Stimulated activated CD4-positive, alpha-beta T cell treated with anti-CD3 and anti-CD28 coated beads, Interleukin-1b, Interleukin-23, amount 100 ng/mL, for 24 hours (primary cell): ENCODE results near the gene ARVCF.

ENCODE experiments used
- DNase-seq, 4 experiments: peaks; one replicate each; pipeline ENCODE4 v3.0.0-alpha.2; 2020; ENCODE audit warnings: low read depth in 4 of 4, low spot score in 1 of 4

ARVCF gene, protein sequence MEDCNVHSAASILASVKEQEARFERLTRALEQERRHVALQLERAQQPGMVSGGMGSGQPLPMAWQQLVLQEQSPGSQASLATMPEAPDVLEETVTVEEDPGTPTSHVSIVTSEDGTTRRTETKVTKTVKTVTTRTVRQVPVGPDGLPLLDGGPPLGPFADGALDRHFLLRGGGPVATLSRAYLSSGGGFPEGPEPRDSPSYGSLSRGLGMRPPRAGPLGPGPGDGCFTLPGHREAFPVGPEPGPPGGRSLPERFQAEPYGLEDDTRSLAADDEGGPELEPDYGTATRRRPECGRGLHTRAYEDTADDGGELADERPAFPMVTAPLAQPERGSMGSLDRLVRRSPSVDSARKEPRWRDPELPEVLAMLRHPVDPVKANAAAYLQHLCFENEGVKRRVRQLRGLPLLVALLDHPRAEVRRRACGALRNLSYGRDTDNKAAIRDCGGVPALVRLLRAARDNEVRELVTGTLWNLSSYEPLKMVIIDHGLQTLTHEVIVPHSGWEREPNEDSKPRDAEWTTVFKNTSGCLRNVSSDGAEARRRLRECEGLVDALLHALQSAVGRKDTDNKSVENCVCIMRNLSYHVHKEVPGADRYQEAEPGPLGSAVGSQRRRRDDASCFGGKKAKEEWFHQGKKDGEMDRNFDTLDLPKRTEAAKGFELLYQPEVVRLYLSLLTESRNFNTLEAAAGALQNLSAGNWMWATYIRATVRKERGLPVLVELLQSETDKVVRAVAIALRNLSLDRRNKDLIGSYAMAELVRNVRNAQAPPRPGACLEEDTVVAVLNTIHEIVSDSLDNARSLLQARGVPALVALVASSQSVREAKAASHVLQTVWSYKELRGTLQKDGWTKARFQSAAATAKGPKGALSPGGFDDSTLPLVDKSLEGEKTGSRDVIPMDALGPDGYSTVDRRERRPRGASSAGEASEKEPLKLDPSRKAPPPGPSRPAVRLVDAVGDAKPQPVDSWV

DNA sequence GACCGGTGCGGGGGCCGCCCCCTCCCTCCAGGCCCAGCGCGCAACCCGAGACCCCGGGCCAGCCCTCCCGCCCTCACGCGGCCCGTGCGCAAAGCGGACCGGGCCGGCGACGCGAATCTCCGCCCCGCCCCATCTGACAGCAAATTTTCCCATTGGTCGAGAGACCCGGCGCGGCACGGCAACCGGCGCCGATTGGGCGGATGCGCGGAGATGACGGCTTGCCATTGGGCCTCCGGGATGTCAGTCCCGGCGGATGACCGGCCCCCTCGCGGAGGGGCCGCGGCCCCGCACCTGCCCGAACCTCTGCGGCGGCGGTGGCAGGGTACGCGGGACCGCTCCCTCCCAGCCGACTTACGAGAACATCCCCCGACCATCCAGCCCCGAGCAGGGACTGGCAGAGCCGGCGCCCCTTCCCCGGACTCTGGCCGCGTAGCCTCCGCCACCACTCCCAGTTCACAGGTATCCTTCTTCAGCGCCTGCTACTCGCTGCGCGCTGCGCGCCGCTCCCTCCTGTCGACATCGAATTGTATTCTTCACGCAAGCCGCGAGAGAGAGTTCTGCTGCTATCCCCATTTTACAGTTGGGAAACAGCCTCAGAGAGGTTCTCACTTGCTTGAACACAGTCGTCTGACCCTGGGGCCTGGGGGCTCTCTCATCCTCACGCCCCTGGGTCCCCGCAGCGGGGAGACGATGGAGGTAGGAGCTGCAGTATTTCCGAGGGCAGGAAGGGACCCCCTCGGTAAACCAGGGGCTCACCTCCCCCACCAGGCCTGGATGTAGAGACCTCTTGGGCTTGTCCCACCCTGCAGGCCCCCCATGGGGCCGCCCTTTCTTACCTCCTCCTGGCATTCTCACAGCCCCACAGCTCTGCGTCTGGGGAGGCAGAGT lies at the start of gene ARVCF:
TSS of gene ARVCF (minus strand) at position 90 of the 888 bp plus-strand sequence. CDS start 26,029 bp downstream, outside the sequence.
- DNase-seq, result peak; percentile 82 to 88 (median 86)

DNA sequence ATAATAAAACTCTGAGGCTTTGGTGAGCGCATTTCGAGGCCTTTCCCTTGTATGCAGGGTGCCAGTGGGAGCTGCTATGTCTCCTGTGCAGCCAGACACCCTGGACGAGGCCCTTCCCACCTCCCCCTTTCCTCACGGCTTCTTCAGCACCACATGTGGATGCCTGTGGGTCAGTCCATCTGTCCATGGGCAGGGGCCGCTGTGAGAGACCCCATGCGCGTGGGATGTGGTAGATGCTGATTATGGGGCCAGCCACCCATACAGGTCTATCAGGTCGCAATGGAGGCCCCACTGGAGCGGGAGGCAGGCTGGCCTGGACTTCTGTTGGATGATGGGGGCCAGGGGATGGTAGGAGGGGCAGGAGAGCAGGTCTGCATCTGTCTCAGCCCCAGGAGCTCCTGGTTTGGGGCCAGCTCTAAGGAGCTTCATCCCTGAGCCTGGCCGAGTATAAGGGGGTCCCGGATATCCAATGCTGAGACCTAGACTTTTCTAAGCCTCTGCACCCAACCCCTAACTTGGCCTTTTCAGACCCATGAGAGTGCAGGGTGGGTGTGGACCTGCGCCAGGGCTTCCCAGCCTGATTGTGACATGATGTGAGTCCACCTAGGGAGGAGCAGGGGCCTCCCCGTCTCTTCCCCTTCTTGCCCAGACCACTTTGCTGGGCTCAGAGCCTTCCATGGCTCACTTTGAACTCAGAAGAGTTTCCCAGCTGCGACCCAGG lies 49.4 kb upstream of the ARVCF start:
- DNase-seq, result no peak

DNA sequence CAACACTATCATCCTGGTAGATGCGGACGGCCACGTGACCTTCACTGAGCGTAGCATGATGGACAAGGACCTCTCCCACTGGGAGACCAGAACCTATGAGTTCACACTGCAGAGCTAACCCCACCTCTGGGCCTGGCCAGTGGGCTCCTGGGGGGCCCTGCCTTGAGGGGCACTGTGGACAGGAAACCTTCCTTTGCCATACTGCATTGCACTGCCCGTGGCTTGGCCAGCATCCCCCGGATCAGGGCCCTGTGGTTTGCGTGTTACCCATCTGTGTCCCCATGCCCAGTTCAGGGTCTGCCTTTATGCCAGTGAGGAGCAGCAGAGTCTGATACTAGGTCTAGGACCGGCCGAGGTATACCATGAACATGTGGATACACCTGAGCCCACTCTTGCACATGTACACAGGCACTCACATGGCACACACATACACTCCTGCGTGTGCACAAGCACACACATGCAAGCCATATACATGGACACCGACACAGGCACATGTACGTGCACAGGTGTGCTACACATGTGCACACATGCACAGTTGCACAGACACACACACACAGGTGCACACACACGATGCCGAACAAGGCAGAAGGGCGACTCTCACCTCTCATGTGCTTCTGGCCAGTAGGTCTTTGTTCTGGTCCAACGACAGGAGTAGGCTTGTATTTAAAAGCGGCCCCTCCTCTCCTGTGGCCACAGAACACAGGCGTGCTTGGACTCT lies 48.1 kb upstream of the ARVCF start:
- DNase-seq, result no peak

DNA sequence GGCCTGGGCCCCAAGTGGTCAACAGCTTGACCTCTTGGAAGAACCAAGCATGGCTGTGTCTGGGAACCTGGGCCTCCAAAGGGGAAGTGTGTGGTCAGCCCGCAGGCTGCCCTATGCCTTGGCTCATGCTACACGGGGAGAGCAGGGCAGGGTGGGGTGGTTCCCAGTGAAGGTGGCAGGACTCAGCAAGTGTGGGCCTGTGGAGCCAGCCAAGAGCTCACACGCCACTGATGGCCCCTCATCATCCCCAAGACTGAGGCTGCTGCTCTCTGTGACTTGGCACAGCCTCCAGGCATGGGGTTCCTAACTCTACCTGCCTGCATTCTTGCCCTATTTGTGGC lies 47.5 kb upstream of the ARVCF start:
- no peak for DNase-seq

DNA sequence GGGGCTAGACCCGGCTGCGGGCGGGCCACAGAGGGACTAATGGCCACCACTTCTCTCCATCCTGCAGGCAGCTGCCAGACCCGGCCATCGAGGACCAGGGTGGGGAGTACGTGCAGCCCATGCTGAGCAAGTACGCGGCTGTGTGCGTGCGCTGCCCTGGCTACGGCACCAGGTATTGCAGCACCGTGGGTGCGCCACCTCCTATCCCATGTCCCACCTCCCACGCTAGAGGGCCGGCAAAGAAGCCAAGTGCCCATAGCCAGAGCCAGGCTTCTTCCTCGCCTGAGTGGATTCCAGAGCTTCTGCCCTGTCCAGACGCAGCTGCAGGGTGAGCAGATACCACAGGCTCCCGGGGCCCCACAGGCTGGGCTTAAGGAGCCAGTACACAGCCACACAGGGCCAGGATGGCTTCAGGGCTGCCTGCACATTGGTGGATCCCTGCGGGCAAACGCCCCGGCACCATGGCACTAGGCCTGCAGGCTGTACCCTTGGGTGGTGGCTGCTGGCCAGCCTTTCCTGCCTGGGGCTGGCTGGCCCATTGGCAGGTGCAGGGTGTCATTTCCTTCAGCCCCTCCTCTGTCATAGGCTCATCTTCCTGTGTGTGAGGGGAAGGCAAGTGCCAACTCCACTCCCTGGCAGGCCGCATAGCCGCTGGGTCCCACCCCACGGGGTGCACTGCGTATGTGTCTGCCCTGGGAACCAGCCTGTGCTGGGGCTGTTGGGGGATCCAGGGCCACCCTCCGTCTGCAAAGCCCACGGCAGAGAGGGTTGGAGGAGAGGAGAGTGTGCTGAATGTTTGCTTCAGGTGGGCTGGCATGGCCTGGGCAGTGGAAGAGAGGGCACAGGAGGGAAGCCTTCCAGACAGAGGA lies 46.9 kb upstream of the ARVCF start:
- no peak for DNase-seq

DNA sequence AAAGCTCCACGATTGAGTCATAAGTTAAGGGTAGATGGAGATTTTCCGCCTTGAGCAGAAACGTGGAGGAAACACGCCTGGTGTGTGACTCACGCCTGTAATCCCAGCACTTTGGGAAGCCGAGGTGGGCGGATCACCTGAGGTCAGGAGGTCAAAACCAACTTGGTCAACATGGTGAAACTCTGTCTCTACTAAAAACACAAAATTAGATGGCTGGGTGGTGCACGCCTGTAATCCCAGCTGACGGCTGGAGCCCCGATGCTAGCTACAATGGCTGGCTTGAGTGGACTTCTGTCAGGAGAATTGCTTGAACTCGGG lies 46.1 kb upstream of the ARVCF start:
- DNase-seq, result no peak

DNA sequence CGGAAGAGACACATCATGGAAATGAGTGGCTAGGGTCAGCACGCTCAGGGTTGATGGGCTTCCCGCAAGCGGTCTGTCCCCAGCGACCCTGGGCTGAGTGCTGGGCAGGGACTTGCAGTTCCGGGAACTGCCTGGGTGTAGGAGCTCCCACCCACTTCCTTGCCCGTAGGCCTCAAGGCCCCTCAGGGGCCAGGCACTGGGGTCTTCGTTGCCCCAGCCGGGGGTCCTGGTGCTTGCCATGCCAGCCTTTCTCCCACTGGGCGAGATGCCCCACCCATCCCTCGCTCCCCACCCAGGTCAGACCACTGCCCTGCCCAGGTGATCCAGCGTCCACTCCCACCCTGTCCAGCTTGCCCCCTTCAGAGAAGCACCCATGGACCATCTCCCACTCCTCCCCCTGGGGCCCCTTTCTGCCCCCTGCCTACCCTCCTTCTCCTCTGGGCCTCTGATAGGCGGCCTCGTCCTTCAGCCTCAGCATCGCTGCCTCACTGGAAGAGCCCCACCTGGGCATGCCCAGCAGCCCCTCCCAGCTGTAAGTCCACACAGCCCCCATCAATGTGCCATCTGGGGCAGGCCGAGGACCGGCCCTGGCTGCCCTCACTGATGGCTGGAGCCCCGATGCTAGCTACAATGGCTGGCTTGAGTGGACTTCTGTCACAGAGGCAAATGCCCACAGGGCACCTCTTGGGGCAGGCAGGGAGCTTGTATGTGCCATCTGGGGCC lies 45.6 kb upstream of the ARVCF start:
- DNase-seq, result no peak

DNA sequence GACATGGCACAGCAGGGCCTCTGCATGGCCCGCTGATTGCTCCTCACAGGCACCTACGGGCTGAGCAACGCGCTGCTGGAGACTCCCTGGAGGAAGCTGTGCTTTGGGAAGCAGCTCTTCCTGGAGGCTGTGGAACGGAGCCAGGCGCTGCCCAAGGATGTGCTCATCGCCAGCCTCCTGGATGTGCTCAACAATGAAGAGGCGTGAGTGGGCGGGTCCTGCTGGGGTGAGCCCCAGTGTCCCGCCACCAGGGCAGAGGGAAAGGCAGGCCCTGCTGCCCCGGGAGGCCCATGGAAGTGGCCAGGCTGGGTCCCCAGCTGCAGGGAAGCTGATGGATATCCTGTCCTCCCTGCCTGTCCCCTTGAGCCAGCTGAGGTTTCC lies 44.8 kb upstream of the ARVCF start:
- DNase-seq, result no peak

DNA sequence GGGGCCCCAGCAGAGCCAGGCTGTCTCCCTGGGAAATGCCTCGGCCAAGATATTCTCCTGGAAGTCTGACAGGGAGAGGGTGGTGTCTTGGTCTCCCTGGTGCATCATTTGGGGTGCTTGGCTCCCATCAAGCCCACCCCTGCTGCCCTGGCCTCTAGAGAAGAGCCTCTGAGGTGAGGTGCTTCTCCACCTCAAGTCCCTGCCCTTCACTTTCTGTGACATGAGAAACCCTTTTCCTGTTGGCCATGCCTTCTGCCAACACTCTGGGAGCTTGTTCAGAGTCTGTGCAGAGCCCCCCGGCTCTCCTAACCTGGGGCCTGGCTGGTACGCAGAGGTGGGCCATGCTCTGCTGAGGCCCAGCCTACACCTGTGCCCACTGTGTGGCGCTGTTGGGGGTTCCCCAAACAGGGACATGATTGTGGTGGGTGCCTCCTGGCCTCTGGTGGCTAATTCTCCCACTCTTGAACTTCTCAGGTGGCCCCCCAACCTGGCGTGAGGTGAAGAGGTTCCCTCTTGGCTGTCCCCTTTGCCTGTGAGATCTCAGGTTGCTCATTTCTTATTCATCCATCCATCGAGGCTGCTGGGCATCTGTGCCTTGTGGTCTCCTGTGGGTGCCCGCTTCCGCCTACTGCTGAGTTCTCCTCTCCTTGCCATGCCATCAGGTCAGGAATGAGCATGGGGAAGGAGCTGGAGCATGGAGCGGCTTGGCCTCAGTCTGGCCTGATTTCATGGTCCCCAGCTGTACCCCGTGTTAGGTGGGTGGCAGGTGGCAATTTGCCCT lies 44.3 kb upstream of the ARVCF start:
- DNase-seq, result no peak

DNA sequence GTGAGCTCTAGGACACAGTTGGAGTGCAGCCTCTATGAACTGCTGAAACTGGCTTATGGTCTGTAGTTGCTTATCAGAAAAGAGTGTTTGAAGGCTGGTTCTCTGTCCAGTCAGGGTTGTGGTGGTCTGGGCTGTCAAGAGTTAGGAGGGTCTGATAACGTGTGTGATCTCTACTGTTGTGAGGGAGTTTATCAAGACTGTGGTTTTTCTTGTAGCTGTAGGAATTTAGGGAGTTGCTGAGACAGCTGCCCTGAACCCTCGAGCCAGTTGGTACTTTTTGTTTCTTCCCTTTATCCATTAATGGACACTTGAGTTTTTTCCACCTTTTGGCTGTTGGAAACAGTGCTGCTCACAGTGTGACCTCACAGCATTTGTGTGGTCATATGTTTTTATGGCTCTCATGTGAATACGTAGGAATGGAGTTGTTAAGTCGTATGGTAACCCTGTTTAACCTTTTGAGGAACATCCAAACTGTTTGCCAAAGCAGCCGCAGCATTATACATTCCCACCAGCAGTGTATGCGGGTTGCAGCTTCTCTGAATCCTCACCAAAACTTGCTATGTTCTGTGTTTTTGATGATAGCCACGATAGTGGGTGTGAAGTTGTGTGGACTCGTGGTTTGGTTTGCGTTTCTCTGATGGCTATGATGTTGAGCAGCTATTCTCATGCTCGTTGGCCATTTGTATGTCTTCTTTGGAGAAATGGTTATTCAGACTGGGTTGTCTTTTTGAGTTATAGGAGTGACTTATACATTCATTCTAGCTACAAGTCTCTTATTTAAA lies 42.6 kb upstream of the ARVCF start:
- DNase-seq, result no peak

DNA sequence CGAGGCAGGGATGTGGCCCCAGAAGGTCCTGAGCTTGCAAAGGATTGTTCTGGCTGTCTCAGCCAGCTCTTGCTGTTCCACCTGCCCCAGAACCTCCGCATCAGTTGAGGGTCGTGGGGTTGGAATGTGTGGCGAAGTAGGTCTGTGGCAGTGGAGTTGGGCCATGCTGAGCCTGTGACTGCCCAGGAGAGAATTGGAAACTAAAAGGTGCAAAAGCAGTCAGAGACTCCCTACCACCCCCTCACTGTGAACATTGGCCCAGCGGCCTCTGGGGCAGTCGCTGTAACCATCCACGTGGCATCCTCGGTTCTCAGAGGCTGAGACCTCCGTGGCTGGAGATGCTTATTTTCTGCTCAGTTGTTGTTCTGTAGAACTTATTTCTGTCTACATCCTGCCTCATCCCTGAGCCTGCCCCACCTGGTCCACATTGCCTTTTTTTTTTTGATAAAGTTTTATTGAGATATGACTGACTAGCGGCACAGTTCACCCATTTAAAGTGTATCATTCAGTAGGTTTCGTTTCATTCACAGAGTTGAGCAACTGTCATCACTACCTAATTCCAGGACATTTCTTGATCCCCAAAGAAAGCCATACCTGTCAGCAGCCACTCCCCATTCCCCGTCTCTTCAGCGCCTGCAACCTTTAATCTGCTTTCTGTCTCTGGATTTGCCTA lies 41.1 kb upstream of the ARVCF start:
- no peak for DNase-seq

DNA sequence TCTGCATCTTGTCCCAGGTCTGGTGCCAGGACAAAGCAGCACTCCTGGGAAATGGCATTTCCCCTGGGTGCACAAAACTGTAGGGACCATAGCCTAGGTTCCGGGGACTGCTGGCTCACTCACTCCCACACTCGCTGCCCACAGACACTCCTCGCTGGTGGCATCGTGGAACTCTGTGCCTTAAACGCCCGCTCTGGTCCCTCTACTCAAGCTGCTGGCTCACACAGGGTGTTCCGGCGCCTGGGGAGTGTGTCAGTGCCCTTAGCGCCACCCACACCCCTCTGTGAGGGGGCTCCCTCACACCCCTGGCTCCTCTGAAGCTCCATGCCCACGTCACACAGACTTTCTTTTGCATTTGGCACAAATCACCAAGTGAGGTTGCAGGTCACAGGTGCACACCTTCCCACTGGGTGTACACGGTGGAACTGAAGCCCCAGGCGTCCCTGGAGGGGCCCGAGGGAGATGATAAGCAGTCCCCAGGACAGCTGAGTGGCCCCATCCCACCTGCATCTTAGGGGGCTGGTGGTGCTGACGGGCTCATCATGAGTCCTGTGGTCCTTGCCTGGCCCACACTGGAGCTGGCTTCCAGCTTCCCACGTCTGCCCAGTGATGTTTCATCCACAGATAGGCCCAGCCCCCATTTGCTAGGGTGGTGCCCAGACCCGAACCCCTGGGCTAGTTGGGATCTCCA lies 40.2 kb upstream of the ARVCF start:
- DNase-seq, result no peak

DNA sequence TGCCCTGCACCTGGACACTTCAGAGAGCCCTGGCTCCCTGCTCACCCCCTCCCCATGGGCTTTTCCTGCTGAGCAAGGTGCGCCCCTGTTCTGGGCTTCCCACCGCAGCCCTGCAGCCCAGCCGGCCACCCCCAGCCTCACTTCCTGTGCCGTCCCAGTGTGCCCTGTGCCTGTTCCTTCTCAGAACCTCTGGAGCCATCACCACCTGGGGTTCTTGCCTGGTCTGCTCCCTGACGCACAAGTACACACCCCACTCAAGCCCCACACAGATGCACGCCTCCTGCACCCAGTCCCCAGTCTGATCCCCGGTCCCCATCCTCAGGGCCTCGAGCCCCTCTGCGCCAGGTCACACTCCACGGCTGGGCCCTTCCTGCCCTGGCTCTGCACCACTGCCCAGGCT lies 39.5 kb upstream of the ARVCF start:
- no peak for DNase-seq

DNA sequence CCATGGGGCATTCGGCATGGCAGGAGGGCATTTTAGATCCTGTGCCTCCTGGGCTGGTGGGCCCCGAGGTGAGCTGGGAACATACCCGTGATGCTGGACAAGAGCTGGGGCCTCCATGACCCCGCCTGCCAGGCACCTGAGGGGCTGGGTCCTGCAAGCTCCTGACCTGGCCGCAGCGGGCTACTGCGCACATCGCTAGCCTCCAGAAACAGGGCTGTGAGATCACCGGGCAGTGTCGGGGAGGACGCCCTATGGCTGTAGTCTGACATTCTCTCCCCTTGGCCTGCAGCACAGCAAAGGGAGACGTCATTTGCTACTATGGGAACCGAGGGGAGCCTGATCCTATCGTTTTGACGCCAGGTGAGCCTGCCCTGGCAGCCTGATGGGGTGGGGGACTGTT lies 39.0 kb upstream of the ARVCF start:
- DNase-seq, result no peak

DNA sequence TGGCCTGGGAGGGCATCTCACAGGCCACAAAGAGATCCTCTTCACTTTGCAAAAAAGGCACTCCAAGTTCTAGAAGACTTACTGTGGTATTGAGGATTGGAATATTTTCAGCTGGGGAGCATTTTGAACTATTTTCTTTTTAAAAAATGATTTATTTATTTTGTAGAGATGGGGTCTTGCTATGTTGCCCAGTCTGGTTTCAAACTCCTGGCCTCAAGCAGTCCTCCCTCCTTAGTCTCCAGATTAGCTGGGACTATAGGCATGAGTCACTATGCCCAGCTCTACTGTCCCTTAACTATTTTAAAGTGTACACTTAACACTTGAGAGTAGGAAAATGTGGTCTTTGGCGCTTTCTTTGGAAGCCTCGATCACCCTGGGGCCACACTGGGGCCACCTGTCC lies 38.5 kb upstream of the ARVCF start:
- DNase-seq, result no peak

DNA sequence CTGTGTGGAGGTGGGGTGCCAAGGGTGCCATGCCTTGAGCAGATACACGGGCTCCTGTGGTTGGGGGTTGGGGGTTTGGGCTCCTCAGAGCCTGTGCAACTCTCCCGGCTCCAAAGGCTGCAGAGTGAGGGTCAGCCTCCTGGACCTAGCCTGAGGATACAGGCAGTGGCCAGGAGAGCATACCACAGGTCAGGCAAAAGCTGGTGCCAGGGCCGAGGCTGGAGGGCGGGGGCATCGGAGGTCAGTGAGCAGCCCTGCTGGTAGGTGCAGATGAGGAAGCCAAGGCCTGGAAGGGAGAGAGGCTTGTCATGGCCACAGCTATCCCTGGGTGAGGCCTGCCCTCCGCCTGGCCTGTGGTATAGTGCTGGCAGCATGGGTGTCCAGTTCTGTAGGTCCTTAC lies 37.9 kb upstream of the ARVCF start:
- no peak for DNase-seq
